NCI-H510A treated with DMSO at 0.1 percent for 48 hours (cell line): Measurements from ENCODE around the gene ZSWIM2.
"Not testable (repeated sequence)": the region's sequence is repeated elsewhere in the genome, so short reads cannot be mapped to it uniquely, and the experiment has no call there.

Source experiments
- DNase-seq: peaks from one replicate; lab custom pipeline; 2025; lab: John Stamatoyannopoulos, UW

ZSWIM2 gene

GRCh38 chr2:186848873-186849578 lies at the start of gene ZSWIM2:
ZSWIM2 (minus strand) TSS chr2:186849170; CDS start chr2:186849130, 40 bp downstream.
- peak; percentile 98 for DNase-seq

- not testable (repeated sequence) for DNase-seq
Observed at GRCh38 chr2:186896220-186896619, 47.2 kb upstream of the ZSWIM2 start.

GRCh38 chr2:186895451-186895850 lies 46.5 kb upstream of the ZSWIM2 start:
- DNase-seq, result no peak

- DNase-seq, result no peak
Observed at GRCh38 chr2:186894478-186894877, 45.5 kb upstream of the ZSWIM2 start.

GRCh38 chr2:186892821-186893220 lies 43.9 kb upstream of the ZSWIM2 start:
- DNase-seq, result no peak

GRCh38 chr2:186891185-186891621 lies 42.2 kb upstream of the ZSWIM2 start:
- DNase-seq, result no peak

GRCh38 chr2:186889101-186889879 lies 40.3 kb upstream of the ZSWIM2 start:
- no peak for DNase-seq

- DNase-seq, result no peak
Observed at GRCh38 chr2:186887107-186888090, 38.4 kb upstream of the ZSWIM2 start.

- no peak for DNase-seq
Observed at GRCh38 chr2:186884587-186884986, 35.6 kb upstream of the ZSWIM2 start.

GRCh38 chr2:186883666-186884065 lies 34.7 kb upstream of the ZSWIM2 start:
- DNase-seq, result no peak

- no peak for DNase-seq
Observed at GRCh38 chr2:186882511-186883071, 33.6 kb upstream of the ZSWIM2 start.

- no peak for DNase-seq
Observed at GRCh38 chr2:186881660-186882059, 32.7 kb upstream of the ZSWIM2 start.

GRCh38 chr2:186879312-186879711 lies 30.3 kb upstream of the ZSWIM2 start:
- no peak for DNase-seq

- DNase-seq, result no peak
Observed at GRCh38 chr2:186874713-186875112, 25.7 kb upstream of the ZSWIM2 start.

GRCh38 chr2:186871881-186872280 lies 22.9 kb upstream of the ZSWIM2 start:
- DNase-seq, result no peak

GRCh38 chr2:186868344-186868743 lies 19.4 kb upstream of the ZSWIM2 start:
- DNase-seq, result no peak

GRCh38 chr2:186862869-186863709 lies 14.1 kb upstream of the ZSWIM2 start:
- peak; percentile 23 for DNase-seq

- DNase-seq, result no peak
Observed at GRCh38 chr2:186855216-186855615, 6.2 kb upstream of the ZSWIM2 start.

GRCh38 chr2:186853951-186854350 lies 5.0 kb upstream of the ZSWIM2 start:
- DNase-seq, result no peak

GRCh38 chr2:186852508-186852907 lies 3.5 kb upstream of the ZSWIM2 start:
- peak; percentile 76 for DNase-seq

GRCh38 chr2:186842373-186842772 lies 6.6 kb downstream of the ZSWIM2 start:
- DNase-seq, result no peak
